GM21737 (cell line): ENCODE results near the gene STUB1.
A peak's percentile ranks its signal among the peaks of the same experiment; 100 is the strongest.

Experiments
- ATAC-seq: cut with Tn5 transposase; IDR thresholded peaks from one replicate; pipeline ENCODE4 v1.9.1; 2021; ENCODE audit warnings: mild to moderate bottlenecking, moderate library complexity; ENCODE audit not compliant: unreplicated experiment

STUB1 gene

GRCh38 chr16:722835-723633 is 42.8 kb downstream of the STUB1 start:
- no peak for ATAC-seq

GRCh38 chr16:723695-724094 is 43.5 kb downstream of the STUB1 start:
- ATAC-seq: no peak

- ATAC-seq: no peak
Observed at GRCh38 chr16:724188-725040, 44.2 kb downstream of the STUB1 start.

GRCh38 chr16:725041-725376 is 44.8 kb downstream of the STUB1 start:
- ATAC-seq: no peak

GRCh38 chr16:725463-726187 is 45.4 kb downstream of the STUB1 start:
- ATAC-seq: no peak

GRCh38 chr16:726188-726437 is 45.9 kb downstream of the STUB1 start:
- ATAC-seq: no peak

GRCh38 chr16:726438-727290 is 46.5 kb downstream of the STUB1 start, which contains the start of the genes CCDC78 and HAGHL:
CCDC78 (minus strand) TSS chr16:726443; CDS start chr16:726367, 76 bp downstream.
HAGHL (plus strand) TSS chr16:727106; CDS start chr16:727510, 404 bp downstream.
- no peak for ATAC-seq

GRCh38 chr16:727291-727977 is 47.2 kb downstream of the STUB1 start:
- ATAC-seq: no peak

GRCh38 chr16:728131-728889 is 48.1 kb downstream of the STUB1 start:
- ATAC-seq: peak; percentile 31

GRCh38 chr16:728890-729744 is 48.9 kb downstream of the STUB1 start:
- no peak for ATAC-seq

GRCh38 chr16:729768-730665 is 49.8 kb downstream of the STUB1 start:
- ATAC-seq: no peak

- ATAC-seq: no peak
Observed at GRCh38 chr16:730666-731509, 50.7 kb downstream of the STUB1 start.

- no peak for ATAC-seq
Observed at GRCh38 chr16:732332-732731, 52.1 kb downstream of the STUB1 start.
